Caco-2 (cell line): Measurements from ENCODE around the gene KRT1. TPM values are rescaled to one million over a fixed set of nuclear protein-coding genes. Genes with fewer than 3 reads are reported as not detected.

Experiments
- BruUV-seq: library from RNA; stranded (reverse); fragments of 400-500 nt; replicated peaks from 2 replicates; lab custom pipeline; 2021; lab: Mats Ljungman, UMichigan
- CTCF ChIA-PET: fragments of 300-600 bp; sonication (Branson Sonifier 250); formaldehyde crosslinking; loops from one replicate; lab custom pipeline; 2022; ENCODE audit warnings: antibody characterized with exemption; lab: Charles Lee
- POLR2A ChIA-PET: fragments of 300-600 bp; sonication (Branson Sonifier 250); formaldehyde crosslinking; loops from one replicate; lab custom pipeline; 2022; ENCODE audit warnings: antibody characterized with exemption; lab: Charles Lee
- DNase-seq, 2 experiments: peaks; one replicate each; pipeline versions ENCODE4 v3.0.0 to v3.0.0-alpha.2; 2020 to 2022
- H3K27me3 ChIP-seq: replicated peaks from 2 replicates; pipeline ENCODE4 v1.6.0; 2011; ENCODE audit warnings: low read length; ENCODE audit not compliant: control insufficient read depth, insufficient read depth
- H3K36me3 ChIP-seq: 2 replicates; pipeline ENCODE4 v1.5.1; 2011; ENCODE audit warnings: low read length; ENCODE audit not compliant: control insufficient read depth, insufficient read depth
- H3K4me1 ChIP-seq: fragments of 250-450 bp; sonication (Bioruptor Pico); 2 replicates; pipeline ENCODE4 v1.5.1; 2020; ENCODE audit warnings: mild to moderate bottlenecking
- H3K4me3 ChIP-seq: 2 replicates; pipeline ENCODE4 v1.5.1; 2011; ENCODE audit warnings: low read depth, mild to moderate bottlenecking, control low read depth, low read length
- H3K9me3 ChIP-seq: fragments of 250-450 bp; sonication (Bioruptor Pico); 2 replicates; pipeline ENCODE4 v1.5.1; 2020; ENCODE audit warnings: mild to moderate bottlenecking, moderate library complexity
- H3K27ac Mint-ChIP-seq: one replicate; pipeline ENCODE4 v1.8.0; 2022; ENCODE audit warnings: mixed read lengths; ENCODE audit not compliant: unreplicated experiment
- H3K27me3 Mint-ChIP-seq: one replicate; pipeline ENCODE4 v1.8.0; 2022; ENCODE audit warnings: mixed read lengths; ENCODE audit not compliant: insufficient read depth, unreplicated experiment
- H3K36me3 Mint-ChIP-seq: one replicate; pipeline ENCODE4 v1.8.0; 2022; ENCODE audit warnings: mild to moderate bottlenecking, mixed read lengths; ENCODE audit not compliant: insufficient read depth, unreplicated experiment
- H3K4me1 Mint-ChIP-seq: one replicate; pipeline ENCODE4 v1.8.0; 2022; ENCODE audit warnings: low read depth, mixed read lengths; ENCODE audit not compliant: unreplicated experiment
- H3K4me3 Mint-ChIP-seq: one replicate; pipeline ENCODE4 v1.8.0; 2022; ENCODE audit warnings: mild to moderate bottlenecking, moderate library complexity, mixed read lengths; ENCODE audit not compliant: unreplicated experiment
- H3K9me3 Mint-ChIP-seq: one replicate; pipeline ENCODE4 v1.8.0; 2022; ENCODE audit warnings: mixed read lengths; ENCODE audit not compliant: unreplicated experiment
- intact Hi-C: fragments of 100-400 bp; cut with micrococcal nuclease; formaldehyde crosslinking; loops from one replicate; pipeline ENCODE4 v1.10.0; 2022; ENCODE audit not compliant: unreplicated experiment
- total RNA-seq: library from RNA; stranded (reverse); gene quantifications from 2 replicates; pipeline ENCODE4 v1.2.3, GENCODE V29; 2022
- TF ChIP-seq, protein P1 (sequence below), 2 experiments: fragments of 200-600 bp in 1 of 2; IDR thresholded peaks; 1 replicate in 1 of 2; 2 replicates in 1 of 2; pipeline versions ENCODE4 v1.5.1 to v1.8.0; 2011 to 2022; ENCODE audit warnings: antibody characterized with exemption in 1 of 2, control low read depth in 1 of 2, inconsistent platforms in 1 of 2, low read depth in 1 of 2, low read length in 1 of 2, mild to moderate bottlenecking in 1 of 2, moderate library complexity in 1 of 2; ENCODE audit not compliant: insufficient read depth in 1 of 2, severe bottlenecking in 1 of 2, unreplicated experiment in 1 of 2

The KRT1 gene
- total RNA-seq, 1 experiment from 2014 or later, result 0.20 TPM

DNA sequence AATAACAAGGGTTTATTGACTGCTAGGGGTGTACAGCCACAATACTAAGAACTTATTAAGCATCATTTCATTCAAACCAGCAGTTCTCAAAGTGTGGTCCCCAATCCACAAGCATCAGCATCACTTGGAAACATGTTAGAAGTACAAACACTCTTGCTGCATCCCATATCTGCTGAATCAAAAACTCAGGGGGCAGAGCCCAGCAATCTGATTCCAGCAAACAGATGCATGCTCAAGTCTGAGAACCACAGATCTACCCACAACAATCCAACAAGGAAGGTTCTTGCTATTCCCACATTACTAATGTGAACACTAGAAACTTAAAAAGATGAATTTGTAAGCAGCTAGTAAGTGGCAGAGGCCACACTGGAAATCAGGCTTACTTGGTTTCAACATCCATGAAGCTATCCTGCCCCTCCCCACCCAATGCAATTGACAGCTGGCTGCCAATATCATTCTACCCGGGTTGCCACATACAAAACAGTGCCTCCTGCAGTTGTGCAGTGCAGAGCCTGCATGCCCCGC, 16.9 kb upstream of the KRT1 start:
- no peaks in the 10 kb centered on the region for H3K9me3 ChIP-seq
- ChIA-PET CTCF (no interaction called here), POLR2A (no interaction called here)
- BruUV-seq, result no TSS peak
- TF ChIP-seq, protein P1, sequence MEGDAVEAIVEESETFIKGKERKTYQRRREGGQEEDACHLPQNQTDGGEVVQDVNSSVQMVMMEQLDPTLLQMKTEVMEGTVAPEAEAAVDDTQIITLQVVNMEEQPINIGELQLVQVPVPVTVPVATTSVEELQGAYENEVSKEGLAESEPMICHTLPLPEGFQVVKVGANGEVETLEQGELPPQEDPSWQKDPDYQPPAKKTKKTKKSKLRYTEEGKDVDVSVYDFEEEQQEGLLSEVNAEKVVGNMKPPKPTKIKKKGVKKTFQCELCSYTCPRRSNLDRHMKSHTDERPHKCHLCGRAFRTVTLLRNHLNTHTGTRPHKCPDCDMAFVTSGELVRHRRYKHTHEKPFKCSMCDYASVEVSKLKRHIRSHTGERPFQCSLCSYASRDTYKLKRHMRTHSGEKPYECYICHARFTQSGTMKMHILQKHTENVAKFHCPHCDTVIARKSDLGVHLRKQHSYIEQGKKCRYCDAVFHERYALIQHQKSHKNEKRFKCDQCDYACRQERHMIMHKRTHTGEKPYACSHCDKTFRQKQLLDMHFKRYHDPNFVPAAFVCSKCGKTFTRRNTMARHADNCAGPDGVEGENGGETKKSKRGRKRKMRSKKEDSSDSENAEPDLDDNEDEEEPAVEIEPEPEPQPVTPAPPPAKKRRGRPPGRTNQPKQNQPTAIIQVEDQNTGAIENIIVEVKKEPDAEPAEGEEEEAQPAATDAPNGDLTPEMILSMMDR (IDR thresholded peaks at IDR 0.05; ENCODE audit: insufficient read depth in 1 of 2, low read depth in 1 of 2, low read length in 1 of 2, severe bottlenecking in 1 of 2, unreplicated experiment in 1 of 2), result no peak
- no peak for DNase-seq
- no peaks in the 10 kb centered on the region; the same call in 1 of the 2 replicates for H3K27me3 ChIP-seq
- Mint-ChIP-seq H3K9me3 (no peaks in the 10 kb centered on the region), H3K4me1 (no peaks in the 10 kb centered on the region), H3K4me3 (no peak overlapping the region), H3K27me3 (peaks cover 15% of the 10 kb centered on the region), H3K27ac (no peak overlapping the region), H3K36me3 (no peaks in the 10 kb centered on the region)
- intact Hi-C loops, result no loop called here
- H3K4me3 ChIP-seq, result no peak overlapping the region
- no peaks in the 10 kb centered on the region for H3K36me3 ChIP-seq
- H3K4me1 ChIP-seq, result no peaks in the 10 kb centered on the region

DNA sequence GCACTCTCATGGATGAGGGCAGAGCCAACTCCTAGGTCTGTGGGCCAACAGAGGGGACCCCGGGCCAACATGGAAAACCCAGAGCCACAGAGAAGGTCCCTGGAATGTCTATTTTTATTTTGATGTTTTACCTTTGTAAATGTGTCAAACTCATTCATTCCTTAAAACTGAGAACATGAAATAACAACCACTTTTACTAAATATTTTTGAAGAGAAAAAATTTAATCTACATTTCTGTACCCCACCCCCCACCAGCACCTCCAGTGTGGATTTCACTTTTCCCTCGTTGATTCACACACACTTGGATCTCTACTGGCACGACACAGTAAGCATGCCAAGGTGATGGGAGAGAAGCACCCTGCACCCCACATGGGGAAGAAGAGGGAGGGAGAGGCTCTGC, 16.4 kb upstream of the KRT1 start:
- H3K4me3 ChIP-seq, result no peak overlapping the region
- intact Hi-C loops, result no loop called here
- TF ChIP-seq, protein P1 (IDR thresholded peaks at IDR 0.05; ENCODE audit: insufficient read depth in 1 of 2, low read depth in 1 of 2, low read length in 1 of 2, severe bottlenecking in 1 of 2, unreplicated experiment in 1 of 2), result no peak
- H3K27me3 Mint-ChIP-seq, result peaks cover 11% of the 10 kb centered on the region
- H3K4me1 Mint-ChIP-seq, result no peaks in the 10 kb centered on the region
- H3K4me1 ChIP-seq, result no peaks in the 10 kb centered on the region
- H3K36me3 Mint-ChIP-seq, result no peaks in the 10 kb centered on the region
- DNase-seq, result no peak
- no peaks in the 10 kb centered on the region for H3K9me3 ChIP-seq
- H3K4me3 Mint-ChIP-seq, result no peak overlapping the region
- ChIA-PET CTCF (no interaction called here), POLR2A (no interaction called here)
- H3K9me3 Mint-ChIP-seq, result no peaks in the 10 kb centered on the region
- H3K36me3 ChIP-seq, result no peaks in the 10 kb centered on the region
- BruUV-seq, result no TSS peak
- no peak overlapping the region for H3K27ac Mint-ChIP-seq
- H3K27me3 ChIP-seq, result no peaks in the 10 kb centered on the region; the same call in 1 of the 2 replicates

DNA sequence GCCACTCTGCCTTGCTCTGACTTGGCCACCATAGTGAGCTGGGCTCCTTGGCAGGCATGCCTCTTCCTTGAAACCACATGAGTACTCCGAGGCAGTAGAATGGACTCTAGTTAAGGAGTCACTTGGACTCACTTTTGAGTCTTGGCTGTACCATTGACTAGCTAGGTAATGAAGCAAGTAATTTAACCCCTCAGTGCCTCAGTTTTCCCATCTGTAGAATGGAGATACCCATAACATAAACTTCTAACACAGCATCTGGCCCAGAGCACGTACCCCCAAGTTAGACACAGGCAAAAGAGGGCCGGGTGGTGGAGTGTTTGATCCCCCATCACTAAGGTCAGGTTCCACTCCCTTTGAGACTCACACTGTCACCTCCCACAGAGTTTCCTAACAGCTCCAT, 14.8 kb upstream of the KRT1 start:
- no peak overlapping the region for H3K4me3 ChIP-seq
- no peaks in the 10 kb centered on the region for H3K36me3 ChIP-seq
- ChIA-PET CTCF (no interaction called here), POLR2A (no interaction called here)
- Mint-ChIP-seq H3K36me3 (no peaks in the 10 kb centered on the region), H3K27ac (no peak overlapping the region), H3K4me1 (no peaks in the 10 kb centered on the region), H3K9me3 (no peaks in the 10 kb centered on the region), H3K4me3 (no peak overlapping the region), H3K27me3 (peaks cover 11% of the 10 kb centered on the region)
- BruUV-seq, result no TSS peak
- H3K4me1 ChIP-seq, result no peaks in the 10 kb centered on the region
- TF ChIP-seq, protein P1 (IDR thresholded peaks at IDR 0.05; ENCODE audit: insufficient read depth in 1 of 2, low read depth in 1 of 2, low read length in 1 of 2, severe bottlenecking in 1 of 2, unreplicated experiment in 1 of 2), result no peak
- H3K27me3 ChIP-seq, result no peaks in the 10 kb centered on the region; the same call in 1 of the 2 replicates
- intact Hi-C loops, result no loop called here
- DNase-seq, result no peak
- H3K9me3 ChIP-seq, result no peaks in the 10 kb centered on the region
